Measurements from ENCODE around the gene BAZ1A.

DNA sequence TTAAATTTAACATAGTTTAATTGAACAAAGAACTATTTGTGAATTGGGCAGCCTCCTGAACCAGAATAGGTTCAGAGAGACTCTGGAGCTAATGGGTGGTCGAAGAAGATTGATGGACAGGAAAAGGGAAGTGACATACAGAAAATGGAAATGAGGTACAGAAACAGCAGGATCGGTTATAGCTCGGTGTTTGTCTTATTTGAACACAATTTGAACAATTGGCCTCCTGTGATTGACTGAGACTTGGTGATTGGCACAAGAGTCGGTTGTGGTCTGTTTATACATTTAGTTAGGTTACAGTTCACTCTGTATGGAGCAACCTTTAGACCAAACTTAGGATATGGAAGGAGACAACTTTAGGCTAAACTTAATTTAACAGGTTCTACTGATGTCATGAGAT is 142.4 kb downstream of the BAZ1A start:
- TF ChIP-seq POLR2AphosphoS5 (IDR thresholded peaks at IDR 0.05; ENCODE audit: low read depth, low read length): no peak
- TF ChIP-seq, protein P1, sequence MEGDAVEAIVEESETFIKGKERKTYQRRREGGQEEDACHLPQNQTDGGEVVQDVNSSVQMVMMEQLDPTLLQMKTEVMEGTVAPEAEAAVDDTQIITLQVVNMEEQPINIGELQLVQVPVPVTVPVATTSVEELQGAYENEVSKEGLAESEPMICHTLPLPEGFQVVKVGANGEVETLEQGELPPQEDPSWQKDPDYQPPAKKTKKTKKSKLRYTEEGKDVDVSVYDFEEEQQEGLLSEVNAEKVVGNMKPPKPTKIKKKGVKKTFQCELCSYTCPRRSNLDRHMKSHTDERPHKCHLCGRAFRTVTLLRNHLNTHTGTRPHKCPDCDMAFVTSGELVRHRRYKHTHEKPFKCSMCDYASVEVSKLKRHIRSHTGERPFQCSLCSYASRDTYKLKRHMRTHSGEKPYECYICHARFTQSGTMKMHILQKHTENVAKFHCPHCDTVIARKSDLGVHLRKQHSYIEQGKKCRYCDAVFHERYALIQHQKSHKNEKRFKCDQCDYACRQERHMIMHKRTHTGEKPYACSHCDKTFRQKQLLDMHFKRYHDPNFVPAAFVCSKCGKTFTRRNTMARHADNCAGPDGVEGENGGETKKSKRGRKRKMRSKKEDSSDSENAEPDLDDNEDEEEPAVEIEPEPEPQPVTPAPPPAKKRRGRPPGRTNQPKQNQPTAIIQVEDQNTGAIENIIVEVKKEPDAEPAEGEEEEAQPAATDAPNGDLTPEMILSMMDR (IDR thresholded peaks at IDR 0.05): no peak

All from Panc1 (cell line).